HG03095 (cell line): ENCODE data around the gene VIPR1.
"Not testable (repeated sequence)": the region's sequence is repeated elsewhere in the genome, so short reads cannot be mapped to it uniquely, and the experiment has no call there.

Experiments used
- ATAC-seq: cut with Tn5 transposase; IDR thresholded peaks from one replicate; pipeline ENCODE4 v1.9.1; 2021; ENCODE audit warnings: moderate library complexity; ENCODE audit not compliant: unreplicated experiment

Gene VIPR1

GRCh38 chr3:42569593-42570142 lies 67.2 kb downstream of the VIPR1 start:
- ATAC-seq = no peak

GRCh38 chr3:42572278-42572677 lies 69.8 kb downstream of the VIPR1 start:
- no peak for ATAC-seq

- ATAC-seq = no peak
These were observed 72.8 kb downstream of the VIPR1 start for GRCh38 chr3:42575137-42575741.

DNA sequence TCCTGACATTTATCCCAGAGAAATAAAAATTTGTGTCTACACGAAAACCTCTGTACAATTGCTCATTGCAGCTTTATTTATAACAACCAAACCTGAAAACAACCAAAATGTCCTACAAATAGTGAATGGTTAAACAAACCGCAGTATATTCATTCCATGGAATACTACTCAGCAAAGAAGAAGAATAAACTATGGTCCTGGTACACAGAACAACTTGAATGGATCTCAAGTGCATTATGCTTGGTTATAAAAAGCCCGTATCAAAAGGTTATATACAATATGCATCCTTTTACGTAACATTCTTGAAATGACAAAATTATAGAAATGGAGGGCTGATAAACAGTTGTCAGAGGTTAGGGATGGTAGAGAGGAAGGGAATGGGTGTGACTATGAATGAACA lies 75.6 kb downstream of the VIPR1 start:
- no peak for ATAC-seq

DNA sequence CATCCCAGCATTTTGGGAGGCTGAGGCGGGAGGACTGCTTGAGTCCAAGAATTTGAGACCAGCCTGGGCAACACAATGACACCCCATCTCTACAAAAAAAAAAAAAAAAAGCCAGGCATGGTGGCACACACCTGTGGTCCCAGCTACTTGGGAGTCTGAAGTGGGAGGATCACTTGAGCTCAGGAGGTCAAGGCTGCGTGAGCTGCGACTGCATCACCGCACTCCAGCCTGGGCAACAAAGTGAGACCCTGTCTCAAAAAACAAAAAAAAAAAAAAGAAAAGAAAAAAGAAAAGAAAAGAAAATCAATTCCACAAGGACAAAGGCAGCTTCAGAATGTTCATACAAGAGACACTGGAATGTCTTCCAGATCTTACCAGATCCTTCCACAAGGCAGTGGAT lies 76.9 kb downstream of the VIPR1 start:
- not testable (repeated sequence) for ATAC-seq

- ATAC-seq = no peak
These were observed 78.9 kb downstream of the VIPR1 start for GRCh38 chr3:42581400-42581708.

GRCh38 chr3:42581709-42582473 lies 79.4 kb downstream of the VIPR1 start, which contains the start of gene SEC22C:
Gene SEC22C (minus strand): TSS chr3:42581967. CDS start chr3:42569046, 12,921 bp downstream.
- peak; percentile 87 for ATAC-seq

DNA sequence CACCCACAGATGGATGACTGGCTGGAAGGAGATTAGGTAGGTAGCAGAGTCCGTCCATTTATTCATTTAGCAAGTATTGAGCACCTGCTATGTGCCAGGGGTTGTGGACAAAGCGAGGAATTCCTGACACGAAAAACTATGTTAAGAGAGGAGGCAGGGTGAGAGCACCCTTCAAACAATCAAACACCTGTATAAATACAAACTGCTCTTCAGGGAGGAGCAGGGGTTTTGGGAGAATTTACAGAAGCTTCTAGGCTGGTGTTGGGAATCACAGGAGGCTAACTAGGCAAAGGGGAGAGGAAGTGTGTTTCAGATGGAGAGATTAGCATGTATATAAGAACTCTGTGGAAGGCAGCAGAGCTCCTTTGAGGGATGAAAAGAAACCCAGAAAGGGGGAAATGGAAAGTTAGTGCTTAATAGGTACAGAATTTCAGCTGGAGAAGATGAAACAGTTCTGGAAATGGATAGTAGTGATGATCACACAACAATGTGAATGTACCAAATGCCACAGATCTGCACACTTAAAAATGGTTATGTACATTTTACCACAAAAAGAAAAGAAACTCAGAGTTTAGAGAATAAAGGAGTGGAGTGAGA lies 80.1 kb downstream of the VIPR1 start:
- no peak for ATAC-seq
